K562 (cell line): ENCODE measurements around the gene APLF. TPM values are rescaled to one million over a fixed set of nuclear protein-coding genes. Genes with fewer than 3 reads are reported as not detected.
A peak's percentile ranks its signal among the peaks of the same experiment; 100 is the strongest.

ENCODE experiments used
- ATAC-seq: fragments of 200-7000 bp; cut with Tn5 transposase; 3 replicates; pipeline ENCODE4 v1.9.1; 2020; ENCODE audit warnings: moderate library complexity
- BruUV-seq: library from RNA; stranded (reverse); fragments of 400-500 nt; replicated peaks from 2 replicates; lab custom pipeline; 2021; lab: Mats Ljungman, UMichigan
- CTCF ChIA-PET: fragments of 300-600 bp; formaldehyde crosslinking; extraction: SDS; loops from one replicate; lab custom pipeline; 2021; ENCODE audit warnings: low intra/inter-chr PET ratio; lab: Yijun Ruan, JAX
- POLR2A ChIA-PET: fragments of 300-600, 350-650 bp; sonication (Branson Sonifier 250); formaldehyde crosslinking; extraction: SDS; loops from one replicate; lab custom pipeline; 2021; ENCODE audit warnings: antibody characterized with exemption, inconsistent platforms; lab: Yijun Ruan, JAX
- DNase-seq, 4 experiments: peaks; one replicate each; pipeline versions ENCODE4 v3.0.0 to v3.0.0-alpha.2; 2011 to 2018; ENCODE audit warnings: low spot score in 3 of 4, mixed read lengths in 3 of 4; ENCODE audit errors: extremely low read depth in 1 of 4
- FAIRE-seq: peaks from 2 replicates; lab custom pipeline; 2011; peaks lifted over from hg19 to GRCh38; lab: Jason Lieb, UNC
- H2AFZ ChIP-seq: 2 replicates; pipeline ENCODE4 v1.6.0; 2011; ENCODE audit warnings: low read depth, low read length, control low read depth, inconsistent platforms
- H3K27ac ChIP-seq: fragments of 200-600 bp; 3 replicates; pipeline ENCODE4 v1.8.0; 2011; ENCODE audit warnings: low read depth, mild to moderate bottlenecking, control low read depth, inconsistent platforms, low read length, moderate library complexity, mixed read lengths; ENCODE audit errors: extremely low read depth
- H3K27me3 ChIP-seq, 2 experiments: fragments of 300-600 bp in 1 of 2; 2 replicates in 1 of 2; 3 replicates in 1 of 2; pipeline versions ENCODE4 v1.6.0 to v1.8.0; 2011; ENCODE audit warnings: inconsistent platforms in 2 of 2, low read length in 2 of 2, mild to moderate bottlenecking in 1 of 2, mixed read lengths in 1 of 2, moderate library complexity in 1 of 2; ENCODE audit not compliant: control insufficient read depth in 2 of 2, insufficient read depth in 2 of 2
- H3K36me3 ChIP-seq: fragments of 300-600 bp; 3 replicates; pipeline ENCODE4 v1.8.0; 2011; ENCODE audit warnings: mild to moderate bottlenecking, low read length, inconsistent platforms; ENCODE audit not compliant: control insufficient read depth, insufficient read depth
- H3K4me1 ChIP-seq, 2 experiments: fragments of 200-600 bp in 1 of 2; replicated peaks in 1 of 2; 2 replicates in 1 of 2; 3 replicates in 1 of 2; pipeline versions ENCODE4 v1.5.1 to v1.8.0; 2011; ENCODE audit warnings: inconsistent platforms in 2 of 2, low read length in 2 of 2, mild to moderate bottlenecking in 1 of 2, mixed read lengths in 1 of 2, moderate library complexity in 1 of 2; ENCODE audit not compliant: control insufficient read depth in 2 of 2, insufficient read depth in 2 of 2
- H3K4me2 ChIP-seq: 2 replicates; pipeline ENCODE4 v1.6.1; 2011; ENCODE audit warnings: low read length, control low read depth, inconsistent platforms, mixed read lengths; ENCODE audit not compliant: insufficient read depth
- H3K4me3 ChIP-seq: fragments of 200-600 bp; sonication (generic), shearing (Covaris generic); 2 replicates; pipeline ENCODE4 v1.5.1; 2016; ENCODE audit warnings: control low read depth, inconsistent platforms
- H3K79me2 ChIP-seq: fragments of 200-600 bp; 3 replicates; pipeline ENCODE4 v1.8.0; 2011; ENCODE audit warnings: low read length, inconsistent platforms; ENCODE audit not compliant: control insufficient read depth, insufficient read depth
- H3K9ac ChIP-seq, 2 experiments: 2 replicates each; pipeline versions ENCODE4 v1.6.0 to v1.6.1; 2011; ENCODE audit warnings: low read depth in 2 of 2, low read length in 2 of 2, control low read depth in 1 of 2, inconsistent platforms in 1 of 2, mild to moderate bottlenecking in 1 of 2, mixed read lengths in 1 of 2; ENCODE audit not compliant: insufficient read depth in 1 of 2
- H3K9me1 ChIP-seq: one replicate; pipeline ENCODE4 v1.6.0; 2011; ENCODE audit warnings: inconsistent platforms, mild to moderate bottlenecking, low read length, moderate library complexity; ENCODE audit not compliant: control insufficient read depth, insufficient read depth
- H3K9me3 ChIP-seq: replicated peaks from 2 replicates; pipeline ENCODE4 v1.5.1; 2011; ENCODE audit warnings: low read depth, low read length, inconsistent platforms; ENCODE audit not compliant: control insufficient read depth, insufficient read depth
- H4K20me1 ChIP-seq: replicated peaks from 2 replicates; pipeline ENCODE4 v1.6.1; 2011; ENCODE audit warnings: low read length, inconsistent platforms, mixed read lengths; ENCODE audit not compliant: control insufficient read depth, insufficient read depth
- ATF1 ChIP-seq, 2 experiments: fragments of 450-650 bp in 1 of 2; IDR thresholded peaks; 2 replicates each; pipeline ENCODE4 v1.6.1; 2016; ENCODE audit warnings: missing compliant biosample characterization in 1 of 2, missing genetic modification characterization in 1 of 2
- DPF2 ChIP-seq: fragments of 450-650 bp; IDR thresholded peaks from 2 replicates; pipeline ENCODE4 v1.6.1; 2016
- FOS ChIP-seq: IDR thresholded peaks from 3 replicates; pipeline ENCODE4 v1.6.1; 2011; ENCODE audit not compliant: insufficient read length; ENCODE audit errors: extremely low read depth
- FOSL1 ChIP-seq: fragments of 200-800 bp; sonication (Bioruptor generic); conservative IDR thresholded peaks from 2 replicates; pipeline ENCODE4 v1.6.1; 2016; ENCODE audit warnings: missing genetic modification characterization, missing compliant biosample characterization
- FOXA3 ChIP-seq, 2 experiments: fragments of 450-650 bp in 1 of 2; sonication (generic) in 1 of 2; formaldehyde crosslinking; IDR thresholded peaks in 1 of 2; conservative IDR thresholded peaks in 1 of 2; 2 replicates each; pipeline versions ENCODE4 v1.4.0 to v1.8.0; 2020 to 2022; ENCODE audit warnings: mild to moderate bottlenecking in 2 of 2, missing genetic modification reagents in 1 of 2
- GATA2 ChIP-seq: sonication (generic); formaldehyde crosslinking; IDR thresholded peaks from 2 replicates; pipeline ENCODE4 v1.4.0; 2020; ENCODE audit warnings: mild to moderate bottlenecking, missing genetic modification reagents
- MTA3 ChIP-seq: fragments of 450-650 bp; formaldehyde crosslinking; IDR thresholded peaks from 2 replicates; pipeline ENCODE4 v1.6.1; 2017; ENCODE audit warnings: mild to moderate bottlenecking, borderline replicate concordance
- NFRKB ChIP-seq: fragments of 450-650 bp; IDR thresholded peaks from 2 replicates; pipeline ENCODE4 v1.6.1; 2016; ENCODE audit warnings: low read depth
- POLR2H ChIP-seq: IDR thresholded peaks from 2 replicates; pipeline ENCODE4 v1.6.1; 2016; ENCODE audit warnings: missing genetic modification characterization, low read depth, mild to moderate bottlenecking, control low read depth, missing compliant biosample characterization, moderate library complexity
- PTRF ChIP-seq: fragments of 450-650 bp; IDR thresholded peaks from 2 replicates; pipeline ENCODE4 v1.6.1; 2016; ENCODE audit warnings: mild to moderate bottlenecking, missing genetic modification characterization, missing compliant biosample characterization
- SMARCC2 ChIP-seq: fragments of 450-650 bp; IDR thresholded peaks from 2 replicates; pipeline ENCODE4 v1.6.1; 2017; ENCODE audit warnings: antibody characterized with exemption, moderate library complexity, mild to moderate bottlenecking, low read depth
- SMARCE1 ChIP-seq: fragments of 450-650 bp; IDR thresholded peaks from 2 replicates; pipeline ENCODE4 v1.7.1; 2016; ENCODE audit warnings: mild to moderate bottlenecking
- TRIM24 ChIP-seq, 2 experiments: fragments of 450-650 bp; IDR thresholded peaks; 2 replicates each; pipeline ENCODE4 v1.6.1; 2016
- ZFP1 ChIP-seq: fragments of 450-650 bp; formaldehyde crosslinking; IDR thresholded peaks from 2 replicates; pipeline ENCODE4 v1.4.0; 2020; ENCODE audit warnings: mild to moderate bottlenecking, mixed read lengths
- ZNF696 ChIP-seq: fragments of 250-450 bp; sonication (Bioruptor Pico); conservative IDR thresholded peaks from 2 replicates; pipeline ENCODE4 v1.4.0; 2020; ENCODE audit warnings: mild to moderate bottlenecking, moderate library complexity
- WGBS: fragments of 100-300 bp; shearing (Covaris generic); methylation state at CpG from one replicate; pipeline ENCODE4 v1.1.6; 2016; ENCODE audit warnings: low coverage, mixed read lengths; ENCODE audit not compliant: insufficient coverage; ENCODE audit errors: missing lambda C conversion rate; 5-methylcytosine and 5-hydroxymethylcytosine counted together
- in situ Hi-C: fragments of 300-500 bp; cut with MboI; formaldehyde crosslinking; loops from 4 replicates; pipeline ENCODE4 v1.15.0; 2018; ENCODE audit warnings: inconsistent platforms, mixed read lengths
- intact Hi-C: fragments of 100-400 bp; cut with micrococcal nuclease; formaldehyde crosslinking; loops from 2 replicates; pipeline ENCODE4 v1.14.2; 2022
- polyA plus RNA-seq, 8 experiments: library from polyadenylated mRNA; depleted of rRNA in 4 of 8; stranded (reverse) in 5 of 8; unstranded in 3 of 8; fragments of >200 nt; fragmentation: Nextera tagmentation in 2 of 8; fragmentation: Illumina TruSeq in 1 of 8; extraction: Ambion mirVana in 2 of 8; extraction: Trizol in 1 of 8; gene quantifications; 2 replicates each; pipeline versions ENCODE4 v1.2.1 to v1.2.3, GENCODE V29; 2011 to 2014; ENCODE audit warnings: inconsistent platforms in 1 of 8, missing spikeins in 1 of 8
- total RNA-seq, 7 experiments: library from RNA; depleted of rRNA in 6 of 7; stranded (reverse); fragments of >200 nt in 6 of 7; fragmentation: Illumina TruSeq in 2 of 7; extraction: Trizol in 2 of 7; gene quantifications; 2 replicates each; pipeline versions ENCODE4 v1.2.1 to v1.2.3, GENCODE V29; 2011 to 2021; ENCODE audit warnings: low replicate concordance in 1 of 7
- TF ChIP-seq, protein P1 (sequence below): fragments of 450-650 bp; IDR thresholded peaks from 2 replicates; pipeline ENCODE4 v1.6.1; 2014; ENCODE audit warnings: low read depth, mild to moderate bottlenecking, moderate library complexity, borderline replicate concordance
- TF ChIP-seq, protein P2 (sequence below): fragments of 250-450 bp; sonication (Bioruptor Pico); IDR thresholded peaks from 2 replicates; pipeline ENCODE4 v1.4.0; 2020; ENCODE audit warnings: mild to moderate bottlenecking, moderate library complexity
- TF ChIP-seq, protein P3 (sequence below): IDR thresholded peaks from 2 replicates; pipeline ENCODE4 v1.6.1; 2011; ENCODE audit warnings: borderline replicate concordance, low read depth, mild to moderate bottlenecking, moderate library complexity, low read length; ENCODE audit not compliant: insufficient read depth, poor library complexity, severe bottlenecking

Gene APLF
- total and polyA plus RNA-seq, 9 of the 15 experiments (the other 6 are each of a cell fraction or from before 2014, with no cell fraction given), result 0.07 to 1.1 (median 0.71) TPM

DNA sequence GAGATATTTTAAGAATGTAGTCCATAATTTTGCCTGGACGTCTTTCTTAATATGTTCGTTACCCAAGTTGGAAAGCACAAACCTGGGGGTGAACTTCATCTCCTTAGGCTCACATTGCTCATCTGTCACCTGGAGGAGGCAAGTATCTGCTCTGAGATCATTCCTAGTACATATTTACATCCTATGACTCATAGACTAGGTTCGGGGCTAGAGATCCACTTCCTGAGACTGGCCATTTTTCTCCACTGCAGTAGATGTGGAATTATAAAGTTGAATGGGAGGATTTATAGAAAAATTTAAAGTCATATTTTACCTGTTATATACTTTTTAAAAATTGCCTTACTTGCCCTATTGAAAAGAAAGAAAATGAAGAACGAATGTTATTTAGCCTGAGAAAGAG, 98.5 kb downstream of the APLF start:
- POLR2A ChIA-PET, result no interaction called here
- no TSS peak for BruUV-seq
- in situ Hi-C loops, result no loop called here
- Histone ChIP-seq H3K4me1 (peaks cover 4 to 31% of the 10 kb centered on the region in 2 experiments; a peak in 4 of 5 replicates), H3K27ac (peak overlapping the region; percentile 70; the same call in 2 of the 3 replicates), H3K4me3 (no peak overlapping the region), H3K27me3 (no peaks in the 10 kb centered on the region), H3K79me2 (no peaks in the 10 kb centered on the region), H3K9me1 (no peaks in the 10 kb centered on the region), H2AFZ (peak overlapping the region; percentile 50), H3K36me3 (no peaks in the 10 kb centered on the region), H4K20me1 (no peaks in the 10 kb centered on the region), H3K4me2 (no peak overlapping the region), H3K9me3 (no peaks in the 10 kb centered on the region), H3K9ac (peak overlapping the region in 1 of 2 experiments; percentile 20; a peak in 2 of 4 replicates)
- WGBS, result 5% methylated on average over 4 of the region's 4 CpGs
- ATAC-seq (peak; percentile 95), FAIRE-seq (peak; percentile 74), DNase-seq (peak; percentile 63 to 85 (median 72))
- CTCF ChIA-PET, result no interaction called here
- intact Hi-C loops, result no loop called here
- TF ChIP-seq ZFP1 (no peak), FOS (peak; percentile 61), PTRF (tag) (no peak), SMARCC2 (peak; percentile 72; the same call in 1 of the 2 replicates), FOXA3 (CRISPR knock-in tag; conservative IDR thresholded peaks at IDR 0.05 in 1 of 2, IDR thresholded peaks at IDR 0.05 in 1 of 2) (peak; percentile 57 to 65; a peak in 3 of 4 replicates), POLR2H (no peak), NFRKB (no peak), MTA3 (no peak), DPF2 (peak; percentile 94), ZNF696 (CRISPR knock-in tag) (no peak), FOSL1 (tag) (peak; percentile 93), SMARCE1 (peak; percentile 92), TRIM24 (IDR thresholded peaks at IDR 0.05) (0 out of 4 replicates have a peak, but pooled peaks of 1 of the 2 experiments have one; percentile 44), GATA2 (peak; percentile 54; the same call in 1 of the 2 replicates), ATF1 (CRISPR knock-in tag; IDR thresholded peaks at IDR 0.05) (no peak), ATF1 (tag; IDR thresholded peaks at IDR 0.05) (0 out of 2 replicates have a peak, but pooled peaks have one; percentile 24)
- TF ChIP-seq, protein P1, sequence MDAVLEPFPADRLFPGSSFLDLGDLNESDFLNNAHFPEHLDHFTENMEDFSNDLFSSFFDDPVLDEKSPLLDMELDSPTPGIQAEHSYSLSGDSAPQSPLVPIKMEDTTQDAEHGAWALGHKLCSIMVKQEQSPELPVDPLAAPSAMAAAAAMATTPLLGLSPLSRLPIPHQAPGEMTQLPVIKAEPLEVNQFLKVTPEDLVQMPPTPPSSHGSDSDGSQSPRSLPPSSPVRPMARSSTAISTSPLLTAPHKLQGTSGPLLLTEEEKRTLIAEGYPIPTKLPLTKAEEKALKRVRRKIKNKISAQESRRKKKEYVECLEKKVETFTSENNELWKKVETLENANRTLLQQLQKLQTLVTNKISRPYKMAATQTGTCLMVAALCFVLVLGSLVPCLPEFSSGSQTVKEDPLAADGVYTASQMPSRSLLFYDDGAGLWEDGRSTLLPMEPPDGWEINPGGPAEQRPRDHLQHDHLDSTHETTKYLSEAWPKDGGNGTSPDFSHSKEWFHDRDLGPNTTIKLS, result no peak
- TF ChIP-seq, protein P2, sequence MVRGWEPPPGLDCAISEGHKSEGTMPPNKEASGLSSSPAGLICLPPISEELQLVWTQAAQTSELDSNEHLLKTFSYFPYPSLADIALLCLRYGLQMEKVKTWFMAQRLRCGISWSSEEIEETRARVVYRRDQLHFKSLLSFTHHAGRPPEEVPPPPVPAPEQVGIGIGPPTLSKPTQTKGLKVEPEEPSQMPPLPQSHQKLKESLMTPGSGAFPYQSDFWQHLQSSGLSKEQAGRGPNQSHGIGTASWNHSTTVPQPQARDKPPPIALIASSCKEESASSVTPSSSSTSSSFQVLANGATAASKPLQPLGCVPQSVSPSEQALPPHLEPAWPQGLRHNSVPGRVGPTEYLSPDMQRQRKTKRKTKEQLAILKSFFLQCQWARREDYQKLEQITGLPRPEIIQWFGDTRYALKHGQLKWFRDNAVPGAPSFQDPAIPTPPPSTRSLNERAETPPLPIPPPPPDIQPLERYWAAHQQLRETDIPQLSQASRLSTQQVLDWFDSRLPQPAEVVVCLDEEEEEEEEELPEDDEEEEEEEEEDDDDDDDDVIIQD (CRISPR knock-in tag), result no peak
- TF ChIP-seq, protein P3, sequence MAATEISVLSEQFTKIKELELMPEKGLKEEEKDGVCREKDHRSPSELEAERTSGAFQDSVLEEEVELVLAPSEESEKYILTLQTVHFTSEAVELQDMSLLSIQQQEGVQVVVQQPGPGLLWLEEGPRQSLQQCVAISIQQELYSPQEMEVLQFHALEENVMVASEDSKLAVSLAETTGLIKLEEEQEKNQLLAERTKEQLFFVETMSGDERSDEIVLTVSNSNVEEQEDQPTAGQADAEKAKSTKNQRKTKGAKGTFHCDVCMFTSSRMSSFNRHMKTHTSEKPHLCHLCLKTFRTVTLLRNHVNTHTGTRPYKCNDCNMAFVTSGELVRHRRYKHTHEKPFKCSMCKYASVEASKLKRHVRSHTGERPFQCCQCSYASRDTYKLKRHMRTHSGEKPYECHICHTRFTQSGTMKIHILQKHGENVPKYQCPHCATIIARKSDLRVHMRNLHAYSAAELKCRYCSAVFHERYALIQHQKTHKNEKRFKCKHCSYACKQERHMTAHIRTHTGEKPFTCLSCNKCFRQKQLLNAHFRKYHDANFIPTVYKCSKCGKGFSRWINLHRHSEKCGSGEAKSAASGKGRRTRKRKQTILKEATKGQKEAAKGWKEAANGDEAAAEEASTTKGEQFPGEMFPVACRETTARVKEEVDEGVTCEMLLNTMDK, result no peak
